GM13977 (cell line): ENCODE results near the gene ZFP36.

ENCODE experiments used
- DNase-seq: peaks from one replicate; pipeline ENCODE4 v3.0.0; 2012; ENCODE audit warnings: low spot score
- in situ Hi-C: fragments of 300-500 bp; cut with MboI; formaldehyde crosslinking; loops from one replicate; pipeline ENCODE4 v1.12.0; 2022; ENCODE audit warnings: low sequenced_read_pairs, low pct_unique_long_range_greater_than_20kb, mixed read lengths, inconsistent platforms; ENCODE audit not compliant: unreplicated experiment
- TF ChIP-seq, protein P1 (sequence below): IDR thresholded peaks from 2 replicates; pipeline ENCODE4 v1.5.1; 2012; ENCODE audit warnings: mild to moderate bottlenecking, control low read depth; ENCODE audit not compliant: insufficient read depth; ENCODE audit errors: extremely low read depth, missing control alignments

Gene ZFP36

GRCh38 chr19:39397360-39398296 is 9.0 kb upstream of the ZFP36 start:
- in situ Hi-C loops = no loop called here
- TF ChIP-seq, protein P1, sequence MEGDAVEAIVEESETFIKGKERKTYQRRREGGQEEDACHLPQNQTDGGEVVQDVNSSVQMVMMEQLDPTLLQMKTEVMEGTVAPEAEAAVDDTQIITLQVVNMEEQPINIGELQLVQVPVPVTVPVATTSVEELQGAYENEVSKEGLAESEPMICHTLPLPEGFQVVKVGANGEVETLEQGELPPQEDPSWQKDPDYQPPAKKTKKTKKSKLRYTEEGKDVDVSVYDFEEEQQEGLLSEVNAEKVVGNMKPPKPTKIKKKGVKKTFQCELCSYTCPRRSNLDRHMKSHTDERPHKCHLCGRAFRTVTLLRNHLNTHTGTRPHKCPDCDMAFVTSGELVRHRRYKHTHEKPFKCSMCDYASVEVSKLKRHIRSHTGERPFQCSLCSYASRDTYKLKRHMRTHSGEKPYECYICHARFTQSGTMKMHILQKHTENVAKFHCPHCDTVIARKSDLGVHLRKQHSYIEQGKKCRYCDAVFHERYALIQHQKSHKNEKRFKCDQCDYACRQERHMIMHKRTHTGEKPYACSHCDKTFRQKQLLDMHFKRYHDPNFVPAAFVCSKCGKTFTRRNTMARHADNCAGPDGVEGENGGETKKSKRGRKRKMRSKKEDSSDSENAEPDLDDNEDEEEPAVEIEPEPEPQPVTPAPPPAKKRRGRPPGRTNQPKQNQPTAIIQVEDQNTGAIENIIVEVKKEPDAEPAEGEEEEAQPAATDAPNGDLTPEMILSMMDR = peak; percentile 98
- peak; percentile 87 for DNase-seq

- in situ Hi-C loops = no loop called here
- no peak for DNase-seq
- TF ChIP-seq, protein P1 = no peak
These were observed 8.3 kb upstream of the ZFP36 start for GRCh38 chr19:39398297-39398864.

GRCh38 chr19:39399668-39400050 is 7.0 kb upstream of the ZFP36 start:
- DNase-seq = no peak
- in situ Hi-C loops = no loop called here
- TF ChIP-seq, protein P1 = no peak

DNA sequence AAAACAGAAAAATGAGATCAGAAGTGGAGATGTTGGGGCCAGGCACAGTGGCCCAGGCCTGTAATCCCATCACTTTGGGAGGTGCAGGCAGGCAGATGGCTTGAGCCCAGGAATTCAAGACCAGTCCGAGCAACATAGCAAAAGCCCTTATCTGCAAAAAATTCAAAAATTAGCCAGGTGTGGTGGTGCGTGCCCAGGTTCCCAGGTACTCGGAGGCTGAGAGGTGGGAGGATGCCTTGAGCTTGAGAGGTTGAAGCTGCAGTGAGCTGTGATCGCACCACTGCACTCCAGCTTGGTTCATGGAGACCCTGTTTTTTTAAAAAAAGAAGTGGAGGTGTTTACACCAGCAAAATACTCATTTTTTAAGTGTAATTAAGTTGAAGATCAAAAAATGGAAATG is 6.6 kb upstream of the ZFP36 start:
- in situ Hi-C loops = no loop called here
- DNase-seq = no peak
- TF ChIP-seq, protein P1 = no peak

GRCh38 chr19:39401070-39401548 is 5.5 kb upstream of the ZFP36 start:
- TF ChIP-seq, protein P1 = no peak
- in situ Hi-C loops = no loop called here
- no peak for DNase-seq

DNA sequence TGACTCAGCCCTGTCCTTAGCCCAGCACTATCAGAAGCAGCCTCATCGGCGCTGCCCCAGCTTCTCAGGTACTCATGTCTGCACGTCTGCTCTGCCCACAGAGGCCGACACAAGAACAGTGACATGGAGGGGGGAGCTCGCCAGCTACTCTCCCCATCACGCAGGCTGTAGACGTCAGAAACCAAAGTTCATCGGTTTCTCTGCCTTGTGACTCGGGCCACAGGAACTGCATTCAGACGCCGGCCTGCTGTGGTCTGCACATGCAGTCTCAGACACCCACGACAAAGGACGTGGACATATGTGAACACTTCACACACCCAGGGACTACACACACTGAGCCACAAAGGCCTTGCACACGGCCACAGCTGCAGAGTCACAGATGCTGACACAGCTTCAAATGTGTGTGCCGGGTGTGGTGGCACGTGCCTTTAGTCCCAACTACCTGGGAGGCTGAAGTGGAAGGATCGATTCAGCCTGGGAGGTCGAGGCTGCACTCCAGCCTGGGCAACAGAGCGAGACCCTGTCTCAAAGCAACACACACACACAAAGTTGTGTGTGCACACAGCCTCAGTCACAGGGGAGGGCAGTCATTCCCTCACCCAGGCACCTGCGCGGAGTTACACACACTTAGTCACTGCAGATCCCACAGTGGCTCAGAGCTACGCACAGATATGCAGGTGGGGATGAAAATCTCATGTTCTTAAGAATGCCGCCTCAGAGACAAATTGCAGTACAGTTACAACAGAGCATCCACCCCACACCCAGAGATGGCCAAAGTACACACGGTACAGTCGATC is 4.9 kb upstream of the ZFP36 start:
- in situ Hi-C loops = no loop called here
- peak; percentile 74 for DNase-seq
- TF ChIP-seq, protein P1 = no peak
